C4-2B (cell line): Measurements from ENCODE around the gene ZNF365.
"Not testable (repeated sequence)": the region's sequence is repeated elsewhere in the genome, so short reads cannot be mapped to it uniquely, and the experiment has no call there.

Source experiments
- H3K27ac ChIP-seq: fragments of 450-650 bp; 2 replicates; pipeline ENCODE4 v1.5.1; 2017
- CTCF ChIP-seq: fragments of 450-650 bp; conservative IDR thresholded peaks from 2 replicates; pipeline ENCODE4 v1.5.1; 2017; ENCODE audit warnings: mild to moderate bottlenecking
- ZFX ChIP-seq: fragments of 450-650 bp; IDR thresholded peaks from 2 replicates; pipeline ENCODE4 v1.6.1; 2017

The ZNF365 gene

GRCh38 chr10:62399211-62399610, 25.0 kb downstream of the ZNF365 start:
- H3K27ac ChIP-seq: no peak overlapping the region
- TF ChIP-seq ZFX (no peak), CTCF (no peak)

- TF ChIP-seq CTCF (no peak), ZFX (no peak)
- no peak overlapping the region for H3K27ac ChIP-seq
These were observed 28.3 kb downstream of the ZNF365 start for GRCh38 chr10:62402508-62402907.

GRCh38 chr10:62410528-62410927, 36.4 kb downstream of the ZNF365 start:
- H3K27ac ChIP-seq: not testable (repeated sequence)

GRCh38 chr10:62410934-62411333, 36.8 kb downstream of the ZNF365 start:
- H3K27ac ChIP-seq: not testable (repeated sequence)

- no peak overlapping the region for H3K27ac ChIP-seq
- TF ChIP-seq CTCF: no peak
- TF ChIP-seq ZFX: no peak
These were observed 38.9 kb downstream of the ZNF365 start for GRCh38 chr10:62413048-62413447.

- TF ChIP-seq ZFX (no peak), CTCF (no peak)
- H3K27ac ChIP-seq: no peak overlapping the region
These were observed 39.5 kb downstream of the ZNF365 start for GRCh38 chr10:62413652-62414051.

- TF ChIP-seq CTCF: peak; percentile 30
- no peak for TF ChIP-seq ZFX
- no peak overlapping the region for H3K27ac ChIP-seq
These were observed 40.2 kb downstream of the ZNF365 start for GRCh38 chr10:62414359-62414758.

- no peak overlapping the region for H3K27ac ChIP-seq
- TF ChIP-seq CTCF (no peak), ZFX (no peak)
These were observed 48.0 kb downstream of the ZNF365 start for GRCh38 chr10:62422068-62422590.

- TF ChIP-seq CTCF: peak; percentile 17
- no peak for TF ChIP-seq ZFX
- no peak overlapping the region for H3K27ac ChIP-seq
These were observed 49.9 kb downstream of the ZNF365 start for GRCh38 chr10:62424026-62424425.
